HS-5 (cell line): ENCODE measurements around the gene NR6A1.
A peak's percentile ranks its signal among the peaks of the same experiment; 100 is the strongest.

ENCODE experiments used
- DNase-seq: peaks from one replicate; pipeline ENCODE4 v3.0.0-alpha.2; 2012; ENCODE audit warnings: low read depth

Gene NR6A1

GRCh38 chr9:124686918-124687317 lies 84.2 kb downstream of the NR6A1 start:
- DNase-seq, result no peak

GRCh38 chr9:124685217-124685616 lies 85.9 kb downstream of the NR6A1 start:
- no peak for DNase-seq

DNA sequence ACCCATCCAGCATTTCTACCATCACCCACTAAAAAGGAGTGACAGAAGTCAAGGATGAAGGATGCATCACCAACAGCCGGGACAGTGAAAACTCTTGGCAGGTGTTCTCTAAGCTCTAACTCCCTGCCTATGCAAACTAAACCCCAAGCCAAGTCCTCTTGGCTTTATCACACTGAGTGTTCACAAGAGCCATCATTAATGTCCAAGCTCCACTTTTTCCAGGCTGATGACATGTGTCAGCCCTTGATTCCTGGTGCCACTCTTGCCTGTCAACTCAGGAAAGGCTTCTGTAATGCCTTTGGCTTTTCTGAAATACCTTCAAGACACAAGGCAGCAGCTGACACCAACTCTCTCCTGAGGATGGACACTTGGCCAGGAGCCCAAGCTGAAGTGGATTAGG lies 86.9 kb downstream of the NR6A1 start:
- no peak for DNase-seq

DNA sequence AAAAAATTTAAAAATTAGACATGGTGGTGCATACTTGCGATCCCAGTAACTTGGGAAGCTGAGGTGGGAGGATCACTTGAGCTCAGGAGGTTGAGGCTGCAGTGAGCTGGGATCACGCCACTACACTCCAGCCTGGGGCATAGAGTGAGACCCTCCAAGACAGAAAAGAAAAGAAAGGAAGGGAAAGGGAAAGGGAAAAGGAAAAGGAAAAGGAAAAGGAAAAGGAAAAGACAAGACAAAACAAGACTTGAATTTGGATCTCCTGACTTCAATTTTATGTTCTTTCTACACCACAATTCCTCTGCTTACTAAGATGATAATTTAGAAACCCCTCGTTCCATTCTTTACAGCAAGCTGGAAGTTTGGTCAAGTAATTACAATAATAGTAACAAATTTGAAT lies 88.1 kb downstream of the NR6A1 start:
- DNase-seq, result no peak

DNA sequence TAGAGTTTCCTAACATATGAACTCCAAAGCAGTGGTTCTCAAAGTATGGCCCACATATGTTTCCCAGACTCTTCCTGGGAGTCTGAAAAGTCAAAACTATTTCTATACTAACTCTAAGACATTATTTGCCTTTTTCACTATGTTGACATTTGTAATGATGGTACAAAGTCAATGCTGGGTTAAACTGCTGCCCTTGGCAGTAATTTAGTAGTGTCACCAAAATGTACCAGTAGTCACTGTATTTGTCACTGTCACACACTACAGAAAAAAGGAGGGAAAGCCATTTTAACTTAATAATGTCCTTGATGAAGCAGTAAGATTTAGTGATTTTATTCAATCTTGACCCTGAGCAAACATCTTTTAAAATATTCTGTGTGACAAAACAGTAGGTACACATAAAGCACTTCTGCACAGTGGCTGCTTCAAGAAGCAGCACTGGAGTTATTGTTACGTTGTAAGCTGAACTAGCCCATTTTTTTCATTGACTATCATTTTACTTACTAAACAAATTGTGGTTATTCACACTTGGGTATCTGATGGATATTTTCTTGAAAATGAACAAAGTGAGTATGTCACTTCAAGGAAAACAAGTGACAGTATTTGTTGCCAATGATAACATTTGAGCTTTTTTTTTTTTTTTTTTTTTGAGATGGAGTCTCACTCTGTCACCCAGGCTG lies 90.3 kb downstream of the NR6A1 start:
- DNase-seq, result no peak

GRCh38 chr9:124680049-124680448 lies 91.1 kb downstream of the NR6A1 start:
- DNase-seq, result no peak

- no peak for DNase-seq
Observed at GRCh38 chr9:124676159-124676551, 95.0 kb downstream of the NR6A1 start.

- no peak for DNase-seq
Observed at GRCh38 chr9:124675261-124676158, 95.6 kb downstream of the NR6A1 start.

- no peak for DNase-seq
Observed at GRCh38 chr9:124674651-124675050, 96.5 kb downstream of the NR6A1 start.

DNA sequence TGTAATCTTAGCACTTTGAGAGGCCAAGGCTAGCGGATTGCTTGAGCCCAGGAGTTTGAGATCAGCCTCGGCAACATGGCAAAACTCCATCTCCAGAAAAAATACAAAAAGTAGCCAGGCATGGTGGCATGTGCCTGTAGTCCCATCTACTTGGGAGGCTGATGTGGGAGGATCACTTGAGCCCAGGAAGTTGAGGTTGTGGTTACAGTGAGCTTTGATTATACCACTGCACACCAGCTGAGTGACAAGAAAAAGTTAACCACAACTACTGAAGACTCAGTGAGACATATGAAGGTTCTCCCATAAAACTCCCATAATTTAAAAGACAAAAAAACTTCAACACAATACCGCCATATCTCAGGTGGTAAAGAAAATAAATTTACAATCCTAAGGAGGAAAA lies 98.0 kb downstream of the NR6A1 start:
- no peak for DNase-seq

GRCh38 chr9:124671861-124672260 lies 99.2 kb downstream of the NR6A1 start:
- no peak for DNase-seq

DNA sequence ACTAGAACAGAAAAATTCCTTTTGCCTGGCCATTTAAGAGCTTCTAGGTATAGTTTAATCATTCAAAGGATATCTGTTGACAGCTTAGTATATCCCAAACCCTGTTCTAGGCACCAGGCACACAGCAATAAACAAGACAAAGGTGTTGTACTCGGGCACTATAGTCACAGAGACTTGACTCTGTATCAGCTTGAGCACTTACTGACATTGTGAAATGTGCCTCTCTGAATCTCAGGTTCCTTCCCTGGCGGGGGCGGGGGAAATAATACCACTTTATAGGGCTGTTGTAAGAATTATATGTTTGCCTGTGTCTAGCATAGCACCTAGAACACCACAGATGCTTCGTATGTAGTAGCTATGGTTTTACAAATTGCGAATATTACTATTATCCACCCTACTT lies 104.5 kb downstream of the NR6A1 start:
- no peak for DNase-seq

DNA sequence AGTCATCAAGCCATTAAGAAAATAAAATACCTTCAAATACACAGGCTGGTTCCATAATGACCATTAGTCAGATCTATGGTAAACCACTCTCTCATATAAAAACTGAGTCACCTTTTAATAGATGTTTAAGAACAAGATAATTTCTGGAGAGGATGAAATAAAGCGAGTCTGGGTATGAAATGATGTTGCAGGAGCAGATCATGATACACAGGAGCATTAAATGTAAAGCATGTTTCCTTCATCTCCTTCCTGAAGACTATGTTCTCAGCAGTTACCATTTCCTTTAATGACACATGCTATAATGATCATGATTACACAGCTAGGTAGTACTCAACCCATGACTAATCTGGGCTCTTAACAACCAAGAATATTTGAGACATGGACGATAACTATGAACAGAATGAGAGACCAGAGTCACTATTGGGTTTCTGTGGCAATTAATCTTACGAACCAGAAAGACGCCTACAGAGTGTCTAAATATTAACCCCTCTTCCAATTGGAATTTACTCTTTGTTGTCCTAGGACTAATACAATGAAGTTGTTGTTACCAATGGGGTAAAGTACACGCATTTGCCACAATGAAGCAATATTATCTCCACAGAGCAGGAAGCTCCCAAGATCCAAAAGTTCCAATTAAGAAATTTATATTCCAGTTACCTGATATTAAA lies 105.6 kb downstream of the NR6A1 start:
- peak; percentile 74 for DNase-seq

DNA sequence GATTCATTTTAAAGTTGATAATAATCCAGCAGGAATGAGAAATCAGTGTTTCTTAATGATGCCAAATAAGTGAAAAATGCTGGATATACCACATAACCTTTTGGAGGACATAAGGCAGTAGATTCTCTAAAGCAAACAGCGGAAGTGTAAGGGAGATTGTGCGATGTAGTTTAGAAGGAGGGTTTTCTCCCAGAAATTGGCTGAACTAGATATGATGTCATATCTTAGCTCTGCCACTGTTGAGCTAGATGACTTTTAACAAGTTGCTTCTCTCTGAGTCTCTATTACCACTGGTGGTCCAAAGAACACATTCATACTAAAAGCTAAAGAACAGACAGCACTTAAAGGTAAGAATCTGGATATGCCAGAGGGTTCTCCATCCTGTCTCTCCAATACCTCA lies 107.0 kb downstream of the NR6A1 start:
- no peak for DNase-seq

DNA sequence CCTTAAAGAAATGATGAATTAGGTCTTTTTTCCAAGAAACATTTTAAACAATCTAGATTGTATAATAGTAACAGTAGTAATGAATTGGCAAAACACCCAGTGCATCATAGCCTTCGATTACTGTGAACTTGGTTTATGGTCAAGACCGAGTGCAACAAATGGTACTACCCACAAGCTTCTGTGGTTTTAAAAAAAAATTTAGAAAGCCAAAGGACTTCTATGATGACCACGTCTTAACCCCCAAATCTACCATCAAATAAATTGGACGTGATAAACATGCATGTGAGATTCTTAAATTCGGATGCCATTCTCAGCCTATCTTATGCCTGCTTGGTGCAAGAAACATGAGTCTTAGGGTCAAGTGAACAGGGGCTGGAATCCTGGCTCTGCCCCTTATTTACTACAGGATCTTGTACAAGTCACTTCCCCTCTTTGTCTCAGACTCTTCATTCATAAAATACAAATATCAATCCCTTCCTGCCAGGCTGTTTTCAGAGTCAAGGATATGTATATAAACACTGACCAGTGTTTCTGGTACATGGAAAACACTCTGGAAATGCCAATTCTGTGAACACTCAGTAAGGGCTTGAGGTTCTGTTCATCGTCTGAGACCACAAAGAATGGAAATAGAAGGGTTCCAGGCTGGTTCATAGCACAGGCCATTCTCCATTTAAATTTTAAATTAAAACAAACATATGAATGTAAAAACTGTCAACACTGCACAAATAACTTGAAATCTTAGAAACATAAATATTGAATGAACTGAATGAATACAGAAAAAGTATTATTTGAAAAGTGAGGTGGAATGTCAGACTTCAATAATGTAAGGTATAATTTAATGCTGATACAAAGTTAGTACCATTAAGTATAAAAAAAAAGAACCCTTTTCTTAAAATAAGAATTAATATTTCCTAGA lies 107.8 kb downstream of the NR6A1 start:
- DNase-seq, result no peak

- no peak for DNase-seq
Observed at GRCh38 chr9:124662561-124662960, 108.5 kb downstream of the NR6A1 start.

- no peak for DNase-seq
Observed at GRCh38 chr9:124661271-124661670, 109.8 kb downstream of the NR6A1 start.

DNA sequence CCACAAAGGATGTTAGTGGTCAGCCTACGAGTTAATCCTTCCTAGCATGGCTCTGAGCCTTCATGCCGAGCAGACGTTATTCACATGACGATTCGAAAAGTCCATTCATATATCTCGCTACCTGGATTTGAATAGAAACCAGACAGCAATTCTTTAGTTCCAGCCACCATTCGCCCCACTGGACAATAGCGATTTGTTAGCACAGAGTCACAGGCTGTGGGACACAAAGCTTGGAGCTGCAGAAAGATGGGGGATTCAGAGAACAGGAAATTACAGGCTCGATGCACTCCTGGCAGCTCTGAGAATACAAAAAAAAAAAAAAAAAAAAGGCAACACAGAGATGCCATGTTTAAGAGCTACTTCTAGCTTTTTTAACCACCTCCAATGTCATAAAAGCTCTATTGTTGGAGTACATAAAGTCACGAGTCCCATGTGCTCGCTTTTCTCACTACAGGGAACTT lies 110.7 kb downstream of the NR6A1 start:
- DNase-seq, result no peak

- peak; percentile 96 for DNase-seq
Observed at GRCh38 chr9:124659099-124659659, 111.9 kb downstream of the NR6A1 start.

- DNase-seq, result peak; percentile 85
Observed at GRCh38 chr9:124658165-124659017, 112.7 kb downstream of the NR6A1 start.
